ENCODE measurements around the gene GLCCI1.

DNA sequence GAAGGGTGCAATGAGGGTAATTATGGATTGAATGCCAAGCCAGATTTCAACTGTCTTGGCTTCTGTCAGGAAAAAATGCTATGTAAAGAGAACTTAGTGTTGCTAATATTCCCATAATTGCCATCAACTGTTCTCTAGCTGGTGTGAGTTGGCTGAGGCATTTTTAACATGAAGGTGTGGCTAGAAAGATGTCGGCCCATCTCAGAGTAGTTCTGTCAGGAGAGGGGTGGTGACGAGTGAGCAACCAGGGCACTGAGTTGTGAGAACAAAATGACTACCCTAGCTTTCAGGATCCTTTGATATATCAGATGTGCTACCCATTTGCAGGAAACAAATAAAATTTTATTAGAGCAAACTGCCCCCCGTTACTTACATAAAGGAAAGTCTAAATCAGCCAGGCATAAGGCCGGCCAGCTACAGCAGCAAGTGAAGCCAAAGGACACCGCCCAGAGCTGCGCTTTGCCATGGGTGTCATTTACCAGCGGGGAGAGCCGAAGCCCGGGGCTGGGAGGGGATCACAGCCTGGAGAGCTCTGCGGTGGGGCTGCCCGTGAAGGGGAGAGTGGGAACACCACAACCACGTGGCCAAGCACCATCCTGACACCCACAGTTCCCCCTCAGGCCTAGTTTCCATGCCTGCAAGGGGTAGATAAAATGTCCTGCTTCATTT, 151.9 kb downstream of the GLCCI1 start:
- TF ChIP-seq CTCF (IDR thresholded peaks at IDR 0.05; ENCODE audit: low read depth, low read length), result no peak
- no peak for TF ChIP-seq EZH2phosphoT487 (IDR thresholded peaks at IDR 0.05; ENCODE audit: low read depth)
